GM18520 (cell line): ENCODE results near the gene NSMCE3.

Source experiments
- ATAC-seq: cut with Tn5 transposase; IDR thresholded peaks from one replicate; pipeline ENCODE4 v1.9.1; 2021; ENCODE audit not compliant: unreplicated experiment

NSMCE3 gene

GRCh38 chr15:29222129-29222853 lies 47.3 kb downstream of the NSMCE3 start:
- no peak for ATAC-seq

GRCh38 chr15:29220852-29221251 lies 48.8 kb downstream of the NSMCE3 start:
- no peak for ATAC-seq

DNA sequence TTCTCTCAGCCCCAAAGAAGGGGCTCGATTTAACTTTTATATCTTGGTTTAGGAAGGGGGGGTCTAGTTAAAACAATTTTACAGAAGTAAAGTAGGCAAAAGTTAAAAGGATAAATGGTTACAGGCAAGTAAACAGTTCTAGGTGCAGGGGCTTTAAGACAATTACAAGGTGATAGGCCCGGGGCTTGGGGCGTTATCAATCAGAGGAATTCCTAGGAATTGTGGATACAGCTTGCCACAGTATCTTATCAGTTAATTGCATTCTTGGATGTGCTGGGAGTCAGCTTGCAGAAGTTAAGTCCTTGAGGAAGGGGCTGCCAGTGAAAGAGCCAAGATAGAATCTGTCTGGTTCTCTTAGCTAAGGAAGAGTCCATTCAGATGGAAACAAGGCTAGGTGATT lies 52.7 kb downstream of the NSMCE3 start:
- ATAC-seq: no peak
